H9 (cell line): Measurements from ENCODE around the gene SIX3. TPM values are rescaled to one million over a fixed set of nuclear protein-coding genes. Genes with fewer than 3 reads are reported as not detected.

Experiments used
- DNase-seq: peaks from one replicate; pipeline ENCODE4 v3.0.0-alpha.2; 2017
- H2AFZ ChIP-seq: one replicate; pipeline ENCODE4 v1.6.1; 2013; ENCODE audit warnings: mild to moderate bottlenecking, low read length, control low read depth, moderate library complexity
- H2AK5ac ChIP-seq: 2 replicates; pipeline ENCODE4 v1.6.1; 2013; ENCODE audit warnings: low read length, control low read depth, mixed read lengths; ENCODE audit not compliant: insufficient read length
- H2BK120ac ChIP-seq: one replicate; pipeline ENCODE4 v1.6.1; 2013; ENCODE audit warnings: low read depth, mild to moderate bottlenecking, low read length, control low read depth, inconsistent platforms; ENCODE audit not compliant: poor library complexity, severe bottlenecking
- H2BK12ac ChIP-seq: 2 replicates; pipeline ENCODE4 v1.6.1; 2013; ENCODE audit warnings: low read length, control low read depth, mixed read lengths, low read depth; ENCODE audit not compliant: insufficient read length
- H2BK15ac ChIP-seq: 2 replicates; pipeline ENCODE4 v1.6.1; 2013; ENCODE audit warnings: low read depth, low read length, control low read depth
- H2BK20ac ChIP-seq: one replicate; pipeline ENCODE4 v1.6.1; 2013; ENCODE audit warnings: low read depth, mild to moderate bottlenecking, low read length, control low read depth, inconsistent platforms; ENCODE audit not compliant: poor library complexity, severe bottlenecking
- H2BK5ac ChIP-seq: 2 replicates; pipeline ENCODE4 v1.6.1; 2013; ENCODE audit warnings: low read length, control low read depth, mixed read lengths; ENCODE audit not compliant: insufficient read length
- H3K14ac ChIP-seq: 2 replicates; pipeline ENCODE4 v1.6.1; 2013; ENCODE audit warnings: low read length, control low read depth; ENCODE audit not compliant: insufficient read depth
- H3K18ac ChIP-seq: 2 replicates; pipeline ENCODE4 v1.6.1; 2013; ENCODE audit warnings: low read depth, mild to moderate bottlenecking, mixed read lengths, low read length, control low read depth; ENCODE audit not compliant: insufficient read length
- H3K23ac ChIP-seq: 2 replicates; pipeline ENCODE4 v1.6.1; 2013; ENCODE audit warnings: low read length, control low read depth, mixed read lengths, low read depth; ENCODE audit not compliant: insufficient read length
- H3K23me2 ChIP-seq: 2 replicates; pipeline ENCODE4 v1.6.1; 2013; ENCODE audit warnings: low read depth, mild to moderate bottlenecking, mixed read lengths, low read length, control low read depth; ENCODE audit not compliant: insufficient read length, poor library complexity, severe bottlenecking
- H3K27ac ChIP-seq: 2 replicates; pipeline ENCODE4 v1.5.1; 2013; ENCODE audit warnings: low read length, control low read depth, mixed read lengths, low read depth; ENCODE audit not compliant: insufficient read length
- H3K27me3 ChIP-seq: 2 replicates; pipeline ENCODE4 v1.6.1; 2013; ENCODE audit warnings: low read length, control low read depth, inconsistent platforms; ENCODE audit not compliant: insufficient read depth
- H3K4ac ChIP-seq: 2 replicates; pipeline ENCODE4 v1.6.1; 2013; ENCODE audit warnings: low read depth, mild to moderate bottlenecking, control low read depth, inconsistent platforms, low read length, moderate library complexity
- H3K4me1 ChIP-seq: 2 replicates; pipeline ENCODE4 v1.6.1; 2013; ENCODE audit warnings: low read length, control low read depth, inconsistent platforms; ENCODE audit not compliant: insufficient read depth
- H3K4me2 ChIP-seq: 2 replicates; pipeline ENCODE4 v1.6.1; 2013; ENCODE audit warnings: low read length, control low read depth, mixed read lengths; ENCODE audit not compliant: insufficient read length, insufficient read depth
- H3K56ac ChIP-seq: 2 replicates; pipeline ENCODE4 v1.6.1; 2013; ENCODE audit warnings: low read depth, mild to moderate bottlenecking, mixed read lengths, low read length, control low read depth; ENCODE audit not compliant: insufficient read length
- H3K79me1 ChIP-seq: 2 replicates; pipeline ENCODE4 v1.6.1; 2013; ENCODE audit warnings: low read depth, mild to moderate bottlenecking, moderate library complexity, low read length, control low read depth, inconsistent platforms; ENCODE audit not compliant: insufficient read depth, poor library complexity, severe bottlenecking
- H3K79me2 ChIP-seq: 2 replicates; pipeline ENCODE4 v1.6.1; 2013; ENCODE audit warnings: low read length, control low read depth, inconsistent platforms; ENCODE audit not compliant: insufficient read depth
- H3K9ac ChIP-seq: 2 replicates; pipeline ENCODE4 v1.6.1; 2013; ENCODE audit warnings: low read length, control low read depth, mixed read lengths; ENCODE audit not compliant: insufficient read length; ENCODE audit errors: extremely low read depth
- H3K9me3 ChIP-seq: one replicate; pipeline ENCODE4 v1.6.1; 2013; ENCODE audit warnings: low read depth, low read length, inconsistent platforms; ENCODE audit not compliant: control insufficient read depth
- H3T11ph ChIP-seq: one replicate; pipeline ENCODE4 v1.6.1; 2013; ENCODE audit warnings: mild to moderate bottlenecking, low read length, control low read depth, inconsistent platforms
- H4K20me1 ChIP-seq: one replicate; pipeline ENCODE4 v1.6.1; 2013; ENCODE audit not compliant: control insufficient read depth, insufficient read length, insufficient read depth
- H4K5ac ChIP-seq: 2 replicates; pipeline ENCODE4 v1.6.1; 2013; ENCODE audit warnings: low read depth, mild to moderate bottlenecking, mixed read lengths, low read length, control low read depth; ENCODE audit not compliant: insufficient read length
- H4K8ac ChIP-seq: replicated peaks from 2 replicates; pipeline ENCODE4 v1.6.1; 2013; ENCODE audit warnings: low read length, control low read depth, mixed read lengths, low read depth; ENCODE audit not compliant: insufficient read length
- H4K91ac ChIP-seq: 2 replicates; pipeline ENCODE4 v1.6.1; 2013; ENCODE audit warnings: low read depth, mild to moderate bottlenecking, moderate library complexity, mixed read lengths, low read length, control low read depth; ENCODE audit not compliant: insufficient read length
- H3K27ac Mint-ChIP-seq, 3 experiments: 2 replicates in 2 of 3; 3 replicates in 1 of 3; pipeline ENCODE4 v1.8.0; 2020 to 2021; ENCODE audit warnings: mixed read lengths in 3 of 3, mild to moderate bottlenecking in 1 of 3, moderate library complexity in 1 of 3
- H3K27me3 Mint-ChIP-seq: 2 replicates; pipeline ENCODE4 v1.8.0; 2021; ENCODE audit warnings: low read depth, mild to moderate bottlenecking, moderate library complexity, mixed read lengths
- H3K36me3 Mint-ChIP-seq, 3 experiments: 2 replicates in 2 of 3; 3 replicates in 1 of 3; pipeline ENCODE4 v1.8.0; 2020 to 2021; ENCODE audit warnings: low read depth in 3 of 3, mixed read lengths in 3 of 3; ENCODE audit not compliant: insufficient read depth in 1 of 3
- H3K4me1 Mint-ChIP-seq, 2 experiments: 2 replicates each; pipeline ENCODE4 v1.8.0; 2020; ENCODE audit warnings: mixed read lengths in 2 of 2
- H3K4me3 Mint-ChIP-seq, 2 experiments: 2 replicates in 1 of 2; 3 replicates in 1 of 2; pipeline ENCODE4 v1.8.0; 2020 to 2021; ENCODE audit warnings: mild to moderate bottlenecking in 2 of 2, mixed read lengths in 2 of 2, moderate library complexity in 1 of 2
- H3K9me3 Mint-ChIP-seq, 2 experiments: 2 replicates in 1 of 2; 3 replicates in 1 of 2; pipeline ENCODE4 v1.8.0; 2020; ENCODE audit warnings: mild to moderate bottlenecking in 2 of 2, mixed read lengths in 2 of 2, moderate library complexity in 1 of 2
- WGBS: extraction: QIAGEN DNeasy Blood & Tissue Kit; methylation state at CpG from one replicate; pipeline ENCODE4 v1.1.7; 2013; ENCODE audit warnings: missing lambda C conversion rate, low lambda C conversion rate, mixed read lengths; ENCODE audit not compliant: insufficient read length; ENCODE audit errors: extremely low coverage; 5-methylcytosine and 5-hydroxymethylcytosine counted together
- total RNA-seq: library from RNA; stranded (reverse); gene quantifications from 2 replicates; pipeline ENCODE4 v1.2.1, GENCODE V29; 2021
- TF ChIP-seq, protein P1 (sequence below): fragments of 200-600 bp; sonication (generic); conservative IDR thresholded peaks from 3 replicates; pipeline ENCODE4 v1.8.0; 2021; ENCODE audit warnings: antibody characterized with exemption, mild to moderate bottlenecking

SIX3 gene
- total RNA-seq, 1 experiment from 2014 or later, result 0.55 TPM

DNA sequence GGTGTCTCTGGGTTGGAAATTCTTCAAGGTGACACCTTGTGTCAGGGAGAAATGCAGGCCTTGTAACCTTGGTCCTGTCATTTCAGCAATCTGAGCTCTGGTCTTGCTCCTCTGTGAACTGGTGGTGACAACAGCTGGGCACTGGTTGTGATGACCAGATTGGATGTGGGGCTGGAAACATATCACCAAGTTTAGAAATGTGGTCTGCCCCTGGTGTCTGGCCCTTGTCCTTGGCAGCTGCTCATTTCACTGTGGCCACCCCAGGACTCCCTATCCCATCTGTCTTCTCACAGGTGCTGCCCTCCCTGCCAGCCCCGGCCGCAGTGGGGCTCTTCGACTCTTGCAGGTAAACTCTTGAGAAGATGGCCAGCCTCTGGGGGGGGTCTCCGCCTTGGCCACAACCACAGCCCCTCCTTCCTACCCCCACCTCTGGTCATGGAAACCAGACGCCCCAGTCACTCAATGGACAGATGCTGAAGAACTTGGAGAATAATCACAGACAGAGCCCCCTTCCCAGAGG is 20.7 kb downstream of the SIX3 start:
- H4K20me1 ChIP-seq, result no peaks in the 10 kb centered on the region
- no peak overlapping the region for H3K56ac ChIP-seq
- no peak overlapping the region for H3K14ac ChIP-seq
- no peak overlapping the region for H3K27ac ChIP-seq
- no peak overlapping the region for H2BK12ac ChIP-seq
- Mint-ChIP-seq H3K27ac (no peak overlapping the region), H3K36me3 (no peaks in the 10 kb centered on the region), H3K4me3 (no peak overlapping the region), H3K4me1 (peaks cover 10 to 32% of the 10 kb centered on the region in 2 experiments), H3K27me3 (peaks cover 71% of the 10 kb centered on the region), H3K9me3 (no peaks in the 10 kb centered on the region; a peak in 1 of 5 replicates)
- H3K23me2 ChIP-seq, result no peaks in the 10 kb centered on the region
- no peak overlapping the region for H3K18ac ChIP-seq
- no peaks in the 10 kb centered on the region for H3K79me2 ChIP-seq
- H3K4me1 ChIP-seq, result no peaks in the 10 kb centered on the region
- TF ChIP-seq, protein P1, sequence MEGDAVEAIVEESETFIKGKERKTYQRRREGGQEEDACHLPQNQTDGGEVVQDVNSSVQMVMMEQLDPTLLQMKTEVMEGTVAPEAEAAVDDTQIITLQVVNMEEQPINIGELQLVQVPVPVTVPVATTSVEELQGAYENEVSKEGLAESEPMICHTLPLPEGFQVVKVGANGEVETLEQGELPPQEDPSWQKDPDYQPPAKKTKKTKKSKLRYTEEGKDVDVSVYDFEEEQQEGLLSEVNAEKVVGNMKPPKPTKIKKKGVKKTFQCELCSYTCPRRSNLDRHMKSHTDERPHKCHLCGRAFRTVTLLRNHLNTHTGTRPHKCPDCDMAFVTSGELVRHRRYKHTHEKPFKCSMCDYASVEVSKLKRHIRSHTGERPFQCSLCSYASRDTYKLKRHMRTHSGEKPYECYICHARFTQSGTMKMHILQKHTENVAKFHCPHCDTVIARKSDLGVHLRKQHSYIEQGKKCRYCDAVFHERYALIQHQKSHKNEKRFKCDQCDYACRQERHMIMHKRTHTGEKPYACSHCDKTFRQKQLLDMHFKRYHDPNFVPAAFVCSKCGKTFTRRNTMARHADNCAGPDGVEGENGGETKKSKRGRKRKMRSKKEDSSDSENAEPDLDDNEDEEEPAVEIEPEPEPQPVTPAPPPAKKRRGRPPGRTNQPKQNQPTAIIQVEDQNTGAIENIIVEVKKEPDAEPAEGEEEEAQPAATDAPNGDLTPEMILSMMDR, result no peak
- no peak overlapping the region for H4K91ac ChIP-seq
- H3K79me1 ChIP-seq, result no peaks in the 10 kb centered on the region
- H2BK120ac ChIP-seq, result no peak overlapping the region
- no peaks in the 10 kb centered on the region; the same call in 1 of the 2 replicates for H3K27me3 ChIP-seq
- H3K9me3 ChIP-seq, result no peaks in the 10 kb centered on the region
- no peak for DNase-seq
- no peak overlapping the region for H2BK15ac ChIP-seq
- H3K4ac ChIP-seq, result no peak overlapping the region
- no peak overlapping the region for H3T11ph ChIP-seq
- H4K8ac ChIP-seq, result no peak overlapping the region
- WGBS, result no CpG with 5 or more reads among the region's 5 CpGs
- H2AK5ac ChIP-seq, result no peak overlapping the region
- no peak overlapping the region for H2BK5ac ChIP-seq
- no peak overlapping the region for H3K23ac ChIP-seq
- H3K9ac ChIP-seq, result no peak overlapping the region
- no peak overlapping the region for H3K4me2 ChIP-seq
- no peak overlapping the region for H4K5ac ChIP-seq
- no peak overlapping the region for H2AFZ ChIP-seq
- no peak overlapping the region for H2BK20ac ChIP-seq
